Measurements from ENCODE around the gene LVRN. TPM values are rescaled to one million over a fixed set of nuclear protein-coding genes. Genes with fewer than 3 reads are reported as not detected.

LVRN gene
- total RNA-seq, 1 experiment from 2014 or later, result 1.9 TPM

DNA sequence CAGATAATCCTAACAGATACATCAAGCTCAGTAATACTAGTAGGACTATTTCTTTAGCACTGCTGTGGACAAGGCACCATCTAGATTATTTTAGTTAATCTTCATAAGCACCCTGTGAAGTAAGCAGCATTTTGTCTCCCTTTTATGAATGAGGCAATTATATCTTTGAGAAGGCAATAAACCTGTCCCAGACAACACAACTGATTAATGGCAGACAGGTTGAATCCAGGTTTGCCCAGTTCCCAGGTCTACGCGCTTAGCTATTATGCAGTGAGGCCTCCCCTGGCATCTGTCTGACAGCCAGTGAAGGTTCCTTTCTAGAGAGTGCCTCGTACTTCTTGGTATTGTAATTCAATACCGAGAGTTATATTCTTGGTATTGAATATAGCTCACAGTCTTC lies 9.7 kb upstream of the LVRN start (continued):
- TF ChIP-seq, protein P1, sequence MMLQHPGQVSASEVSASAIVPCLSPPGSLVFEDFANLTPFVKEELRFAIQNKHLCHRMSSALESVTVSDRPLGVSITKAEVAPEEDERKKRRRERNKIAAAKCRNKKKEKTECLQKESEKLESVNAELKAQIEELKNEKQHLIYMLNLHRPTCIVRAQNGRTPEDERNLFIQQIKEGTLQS (IDR thresholded peaks at IDR 0.05), result no peak
- no peak for TF ChIP-seq EGR1 (IDR thresholded peaks at IDR 0.05; ENCODE audit: low read depth)

DNA sequence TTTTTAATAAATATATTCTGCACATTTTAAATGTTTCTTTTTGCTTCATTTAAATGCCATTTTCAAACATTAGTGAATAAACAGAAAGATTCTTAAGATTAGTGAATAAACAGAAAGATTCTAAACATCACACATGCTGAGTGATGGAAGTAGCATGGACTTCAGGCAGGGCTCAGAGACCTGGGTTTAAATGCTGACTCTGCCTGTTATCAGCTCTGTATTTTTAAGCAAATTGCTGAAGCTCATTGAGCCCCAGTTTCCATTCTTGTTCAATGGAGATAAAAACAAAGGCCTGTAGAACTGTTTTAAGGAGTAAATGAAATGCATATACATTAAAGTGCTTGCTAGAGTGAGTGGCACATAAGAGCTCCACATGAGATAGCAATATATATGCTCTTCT lies 8.1 kb upstream of the LVRN start:
- Histone ChIP-seq H3K9me3 (ENCODE audit: control insufficient read depth in 1 of 2, insufficient read depth in 1 of 2, low read depth in 1 of 2, low read length in 2 of 2) (no peaks in the 10 kb centered on the region), H3K4me3 (replicated peaks in 1 of 2; ENCODE audit: low read depth in 1 of 2, low read length in 2 of 2) (no peak overlapping the region), H2AFZ (ENCODE audit: low read depth, low read length, poor library complexity, severe bottlenecking) (no peak overlapping the region), H3K4me2 (ENCODE audit: low read length) (no peak overlapping the region), H3K27me3 (ENCODE audit: insufficient read depth, low read length) (no peaks in the 10 kb centered on the region), H3K9me2 (ENCODE audit: insufficient read depth) (no peaks in the 10 kb centered on the region), H3K79me2 (ENCODE audit: insufficient read depth, low read length) (no peaks in the 10 kb centered on the region), H3K36me3 (ENCODE audit: control insufficient read depth in 1 of 2, insufficient read depth in 2 of 2, low read length in 2 of 2) (no peaks in the 10 kb centered on the region), H3K27ac (ENCODE audit: low read depth, low read length) (no peak overlapping the region), H3K9ac (ENCODE audit: low read length) (no peak overlapping the region), H4K20me1 (ENCODE audit: insufficient read depth) (no peaks in the 10 kb centered on the region), H3K4me1 (ENCODE audit: control insufficient read depth in 1 of 2, insufficient read depth in 2 of 2, low read length in 2 of 2) (peaks cover 5 to 18% of the 10 kb centered on the region in 2 experiments)
- ChIA-PET POLR2A (no interaction called here), RAD21 (ENCODE audit: low non-redundant PET in 1 of 2, low total read pairs in 2 of 2, uncharacterized antibody in 2 of 2, unreplicated experiment in 2 of 2) (no interaction called here), CTCF (no interaction called here)
- no TSS peak for BruUV-seq (replicated peaks)
- TF ChIP-seq, protein P2, sequence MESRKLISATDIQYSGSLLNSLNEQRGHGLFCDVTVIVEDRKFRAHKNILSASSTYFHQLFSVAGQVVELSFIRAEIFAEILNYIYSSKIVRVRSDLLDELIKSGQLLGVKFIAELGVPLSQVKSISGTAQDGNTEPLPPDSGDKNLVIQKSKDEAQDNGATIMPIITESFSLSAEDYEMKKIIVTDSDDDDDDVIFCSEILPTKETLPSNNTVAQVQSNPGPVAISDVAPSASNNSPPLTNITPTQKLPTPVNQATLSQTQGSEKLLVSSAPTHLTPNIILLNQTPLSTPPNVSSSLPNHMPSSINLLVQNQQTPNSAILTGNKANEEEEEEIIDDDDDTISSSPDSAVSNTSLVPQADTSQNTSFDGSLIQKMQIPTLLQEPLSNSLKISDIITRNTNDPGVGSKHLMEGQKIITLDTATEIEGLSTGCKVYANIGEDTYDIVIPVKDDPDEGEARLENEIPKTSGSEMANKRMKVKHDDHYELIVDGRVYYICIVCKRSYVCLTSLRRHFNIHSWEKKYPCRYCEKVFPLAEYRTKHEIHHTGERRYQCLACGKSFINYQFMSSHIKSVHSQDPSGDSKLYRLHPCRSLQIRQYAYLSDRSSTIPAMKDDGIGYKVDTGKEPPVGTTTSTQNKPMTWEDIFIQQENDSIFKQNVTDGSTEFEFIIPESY (IDR thresholded peaks at IDR 0.05; ENCODE audit: extremely low read depth, insufficient replicate concordance, low read length), result no peak
- TF ChIP-seq SRF (IDR thresholded peaks at IDR 0.05; ENCODE audit: low read depth) (no peak), ZNF274 (IDR thresholded peaks at IDR 0.05; ENCODE audit: low read depth, low read length) (no peak), SIN3A (IDR thresholded peaks at IDR 0.05; ENCODE audit: low read depth) (no peak), CBX3 (IDR thresholded peaks at IDR 0.05; ENCODE audit: low read depth) (no peak), CEBPB (IDR thresholded peaks at IDR 0.05; ENCODE audit: low read depth) (no peak), EZH2 (IDR thresholded peaks at IDR 0.05) (no peak), ELF1 (IDR thresholded peaks at IDR 0.05; ENCODE audit: borderline replicate concordance, low read depth) (no peak), RAD21 (IDR thresholded peaks at IDR 0.05; ENCODE audit: low read depth) (no peak), YY1 (IDR thresholded peaks at IDR 0.05; ENCODE audit: extremely low read depth, insufficient replicate concordance, low read depth, low read length) (no peak), JUND (IDR thresholded peaks at IDR 0.05) (no peak), FOSL1 (IDR thresholded peaks at IDR 0.05; ENCODE audit: low read depth) (no peak), POLR2AphosphoS5 (IDR thresholded peaks at IDR 0.05; ENCODE audit: low read depth, low read length) (no peak), SP1 (IDR thresholded peaks at IDR 0.05; ENCODE audit: low read depth) (no peak)
- TF ChIP-seq, protein P3, sequence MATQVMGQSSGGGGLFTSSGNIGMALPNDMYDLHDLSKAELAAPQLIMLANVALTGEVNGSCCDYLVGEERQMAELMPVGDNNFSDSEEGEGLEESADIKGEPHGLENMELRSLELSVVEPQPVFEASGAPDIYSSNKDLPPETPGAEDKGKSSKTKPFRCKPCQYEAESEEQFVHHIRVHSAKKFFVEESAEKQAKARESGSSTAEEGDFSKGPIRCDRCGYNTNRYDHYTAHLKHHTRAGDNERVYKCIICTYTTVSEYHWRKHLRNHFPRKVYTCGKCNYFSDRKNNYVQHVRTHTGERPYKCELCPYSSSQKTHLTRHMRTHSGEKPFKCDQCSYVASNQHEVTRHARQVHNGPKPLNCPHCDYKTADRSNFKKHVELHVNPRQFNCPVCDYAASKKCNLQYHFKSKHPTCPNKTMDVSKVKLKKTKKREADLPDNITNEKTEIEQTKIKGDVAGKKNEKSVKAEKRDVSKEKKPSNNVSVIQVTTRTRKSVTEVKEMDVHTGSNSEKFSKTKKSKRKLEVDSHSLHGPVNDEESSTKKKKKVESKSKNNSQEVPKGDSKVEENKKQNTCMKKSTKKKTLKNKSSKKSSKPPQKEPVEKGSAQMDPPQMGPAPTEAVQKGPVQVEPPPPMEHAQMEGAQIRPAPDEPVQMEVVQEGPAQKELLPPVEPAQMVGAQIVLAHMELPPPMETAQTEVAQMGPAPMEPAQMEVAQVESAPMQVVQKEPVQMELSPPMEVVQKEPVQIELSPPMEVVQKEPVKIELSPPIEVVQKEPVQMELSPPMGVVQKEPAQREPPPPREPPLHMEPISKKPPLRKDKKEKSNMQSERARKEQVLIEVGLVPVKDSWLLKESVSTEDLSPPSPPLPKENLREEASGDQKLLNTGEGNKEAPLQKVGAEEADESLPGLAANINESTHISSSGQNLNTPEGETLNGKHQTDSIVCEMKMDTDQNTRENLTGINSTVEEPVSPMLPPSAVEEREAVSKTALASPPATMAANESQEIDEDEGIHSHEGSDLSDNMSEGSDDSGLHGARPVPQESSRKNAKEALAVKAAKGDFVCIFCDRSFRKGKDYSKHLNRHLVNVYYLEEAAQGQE (IDR thresholded peaks at IDR 0.05; ENCODE audit: low read depth), result no peak
- TF ChIP-seq, protein P1 (IDR thresholded peaks at IDR 0.05), result no peak
- TF ChIP-seq, protein P4, sequence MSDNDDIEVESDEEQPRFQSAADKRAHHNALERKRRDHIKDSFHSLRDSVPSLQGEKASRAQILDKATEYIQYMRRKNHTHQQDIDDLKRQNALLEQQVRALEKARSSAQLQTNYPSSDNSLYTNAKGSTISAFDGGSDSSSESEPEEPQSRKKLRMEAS (IDR thresholded peaks at IDR 0.05), result no peak
- TF ChIP-seq, protein P5, sequence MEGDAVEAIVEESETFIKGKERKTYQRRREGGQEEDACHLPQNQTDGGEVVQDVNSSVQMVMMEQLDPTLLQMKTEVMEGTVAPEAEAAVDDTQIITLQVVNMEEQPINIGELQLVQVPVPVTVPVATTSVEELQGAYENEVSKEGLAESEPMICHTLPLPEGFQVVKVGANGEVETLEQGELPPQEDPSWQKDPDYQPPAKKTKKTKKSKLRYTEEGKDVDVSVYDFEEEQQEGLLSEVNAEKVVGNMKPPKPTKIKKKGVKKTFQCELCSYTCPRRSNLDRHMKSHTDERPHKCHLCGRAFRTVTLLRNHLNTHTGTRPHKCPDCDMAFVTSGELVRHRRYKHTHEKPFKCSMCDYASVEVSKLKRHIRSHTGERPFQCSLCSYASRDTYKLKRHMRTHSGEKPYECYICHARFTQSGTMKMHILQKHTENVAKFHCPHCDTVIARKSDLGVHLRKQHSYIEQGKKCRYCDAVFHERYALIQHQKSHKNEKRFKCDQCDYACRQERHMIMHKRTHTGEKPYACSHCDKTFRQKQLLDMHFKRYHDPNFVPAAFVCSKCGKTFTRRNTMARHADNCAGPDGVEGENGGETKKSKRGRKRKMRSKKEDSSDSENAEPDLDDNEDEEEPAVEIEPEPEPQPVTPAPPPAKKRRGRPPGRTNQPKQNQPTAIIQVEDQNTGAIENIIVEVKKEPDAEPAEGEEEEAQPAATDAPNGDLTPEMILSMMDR (IDR thresholded peaks at IDR 0.05 in 2 of 3, conservative IDR thresholded peaks at IDR 0.05 in 1 of 3; ENCODE audit: borderline replicate concordance in 1 of 3, insufficient read depth in 1 of 3, low read depth in 2 of 3, low read length in 2 of 3), result no peak
- DNase-seq (ENCODE audit: low read depth, low spot score) (no peak), ATAC-seq (no peak)
- intact Hi-C loops (cut with micrococcal nuclease), result no loop called here

Measured in HCT116 (cell line).